Measurements from ENCODE around the gene FREM2. TPM values are rescaled to one million over a fixed set of nuclear protein-coding genes. Genes with fewer than 3 reads are reported as not detected.

Gene FREM2
- total RNA-seq, 1 donor from 2014 or later: 0.61 TPM

DNA sequence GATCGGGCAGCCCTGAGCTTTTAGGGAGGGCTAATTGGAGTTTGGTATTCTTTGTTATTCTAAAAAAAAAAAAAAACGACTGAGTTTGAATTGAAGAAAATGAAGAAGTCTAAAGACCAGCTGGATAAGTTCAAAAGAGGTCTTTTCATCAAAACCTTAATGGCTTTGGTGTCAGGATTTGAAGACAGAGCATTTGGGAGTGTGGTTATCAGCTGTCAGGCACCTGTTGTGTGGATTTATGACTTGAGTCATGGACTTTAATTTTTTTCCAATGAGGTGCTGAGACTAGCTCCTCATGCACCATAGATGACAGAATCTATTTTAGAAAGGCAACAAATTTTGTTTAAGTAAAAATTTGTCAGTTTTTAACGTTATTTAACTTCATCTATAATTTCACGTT, 72.5 kb downstream of the FREM2 start:
- DNase-seq (ENCODE audit: low spot score): no peak

DNA sequence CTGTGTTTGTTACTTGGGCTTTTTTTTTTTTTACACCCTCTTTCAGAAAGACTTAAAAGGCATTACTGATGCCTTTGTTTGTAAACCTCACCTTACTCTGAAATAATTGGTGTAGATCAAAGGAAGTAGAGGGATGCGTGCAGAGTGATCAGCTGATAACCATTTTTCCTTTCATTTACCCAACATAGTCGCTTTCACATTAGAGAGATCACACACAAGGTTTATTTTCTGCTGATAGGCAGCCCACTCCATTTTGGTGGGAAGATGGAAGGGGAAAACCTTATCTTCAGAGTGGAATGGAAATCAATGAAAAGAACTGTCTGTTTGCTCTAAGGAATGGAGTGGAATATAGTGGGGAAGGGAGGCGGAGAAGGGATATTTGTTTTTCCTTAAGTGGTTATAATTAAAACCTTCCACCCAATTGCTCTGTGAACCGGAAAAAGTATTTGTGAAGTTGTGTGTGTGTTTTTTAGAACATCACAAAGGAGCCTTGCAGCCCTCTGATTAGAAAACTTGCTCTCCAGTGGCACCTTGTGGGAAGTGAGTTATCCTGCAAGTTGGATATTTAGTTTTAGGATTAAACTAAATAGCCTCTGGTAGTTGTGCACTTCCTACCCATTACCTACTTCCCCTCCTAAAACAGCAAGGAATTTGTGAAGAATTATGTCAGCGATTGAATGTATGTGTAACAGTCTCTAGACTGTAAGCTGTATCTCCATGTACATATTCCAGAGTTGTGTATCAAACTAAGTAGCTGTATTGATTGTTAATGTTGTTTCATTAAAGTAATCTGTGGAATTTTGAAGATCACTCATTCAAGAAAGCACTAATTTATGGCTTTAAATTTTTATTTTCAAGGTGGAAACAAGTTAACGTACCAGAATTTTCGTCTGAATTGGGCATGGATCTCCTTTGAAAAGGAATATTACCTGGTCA, 76.8 kb downstream of the FREM2 start:
- DNase-seq (ENCODE audit: low spot score): no peak

DNA sequence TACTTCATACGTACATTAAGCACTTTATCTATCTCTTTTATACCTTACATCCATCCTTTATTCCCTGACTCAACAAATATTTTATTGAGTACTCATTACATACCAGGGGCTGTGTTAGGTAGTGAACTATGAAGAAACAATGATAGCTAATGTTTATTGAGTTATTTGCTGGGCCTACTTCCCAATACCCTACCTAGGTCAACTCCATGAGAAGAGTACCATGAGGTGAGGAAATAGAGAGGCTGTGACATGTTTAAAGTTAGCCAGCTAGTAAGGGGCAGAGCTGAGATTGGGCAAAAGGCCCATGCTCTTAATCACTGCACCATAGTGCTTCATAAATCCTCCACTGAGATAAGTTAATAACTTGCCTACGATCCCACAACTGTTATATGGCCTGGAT, 79.9 kb downstream of the FREM2 start:
- DNase-seq (ENCODE audit: low spot score): no peak

DNA sequence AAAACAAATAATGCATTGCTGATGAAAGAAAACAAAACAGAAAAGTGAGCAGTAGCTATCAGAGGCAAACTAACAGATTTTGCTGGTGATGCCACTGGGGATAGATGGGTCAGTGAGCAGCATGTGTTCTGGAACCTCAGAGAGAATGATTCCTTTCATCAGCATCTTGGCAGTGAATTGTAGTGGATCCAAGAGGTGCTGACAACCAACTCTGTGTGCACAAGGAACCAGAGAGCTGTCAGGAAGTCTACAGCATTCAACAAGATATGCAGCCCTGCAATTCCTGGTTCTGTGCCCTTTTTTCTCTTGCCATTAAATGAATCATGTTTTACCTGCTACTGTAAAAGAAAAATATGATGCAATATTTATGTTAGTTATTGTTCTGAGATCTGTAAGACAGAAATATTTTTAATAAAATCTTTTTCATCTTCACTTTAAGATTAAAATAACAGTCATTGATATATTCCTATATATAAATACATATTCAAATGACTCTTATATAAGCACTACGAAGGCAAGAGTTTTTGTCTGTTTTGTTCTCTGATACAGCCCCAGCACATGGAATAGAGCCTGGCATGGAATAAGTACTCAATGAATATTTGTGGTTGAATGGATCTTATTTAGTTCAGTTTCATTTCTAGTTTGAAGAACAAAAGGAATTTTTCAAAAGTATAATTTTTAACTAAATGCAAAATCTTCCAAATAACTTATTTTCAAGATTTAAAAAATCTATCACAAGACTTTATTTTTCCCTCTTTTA, 80.8 kb downstream of the FREM2 start:
- DNase-seq (ENCODE audit: low spot score): no peak

DNA sequence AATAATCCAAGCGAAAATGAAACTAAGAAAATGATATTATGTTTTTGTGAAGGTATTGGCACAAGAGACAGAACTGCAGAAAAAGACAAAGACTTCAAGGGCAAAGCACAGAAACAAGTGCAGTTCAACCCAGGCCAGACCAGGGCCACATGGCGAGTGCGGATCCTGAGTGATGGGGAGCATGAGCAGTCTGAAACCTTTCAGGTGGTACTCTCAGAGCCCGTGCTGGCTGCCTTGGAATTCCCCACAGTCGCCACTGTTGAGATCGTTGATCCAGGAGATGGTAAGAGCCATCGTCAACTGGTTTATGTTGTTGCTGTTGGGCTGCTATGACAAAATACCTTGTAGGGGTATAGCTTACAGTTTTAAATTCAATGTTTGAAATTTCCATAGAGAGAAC, 82.6 kb downstream of the FREM2 start:
- no peak for DNase-seq (ENCODE audit: low spot score)

DNA sequence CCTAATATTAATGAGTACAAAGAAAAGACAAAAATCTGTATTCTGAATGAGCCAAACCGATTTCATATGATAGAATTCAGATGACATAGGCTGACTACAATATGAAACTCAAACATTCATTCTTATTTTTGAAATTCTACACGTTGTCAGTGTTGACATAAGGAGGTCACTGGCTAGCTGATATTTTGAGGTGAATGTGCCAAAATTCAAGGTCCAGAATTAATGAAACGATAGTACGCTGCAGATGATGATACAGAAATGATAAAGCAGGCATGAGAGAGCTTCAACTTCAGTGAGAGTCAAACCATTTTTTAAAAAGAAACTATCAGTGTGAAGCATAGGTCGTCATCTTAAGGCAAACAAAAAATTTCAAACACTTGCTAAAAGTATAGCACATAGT, 88.2 kb downstream of the FREM2 start:
- DNase-seq (ENCODE audit: low spot score): no peak

DNA sequence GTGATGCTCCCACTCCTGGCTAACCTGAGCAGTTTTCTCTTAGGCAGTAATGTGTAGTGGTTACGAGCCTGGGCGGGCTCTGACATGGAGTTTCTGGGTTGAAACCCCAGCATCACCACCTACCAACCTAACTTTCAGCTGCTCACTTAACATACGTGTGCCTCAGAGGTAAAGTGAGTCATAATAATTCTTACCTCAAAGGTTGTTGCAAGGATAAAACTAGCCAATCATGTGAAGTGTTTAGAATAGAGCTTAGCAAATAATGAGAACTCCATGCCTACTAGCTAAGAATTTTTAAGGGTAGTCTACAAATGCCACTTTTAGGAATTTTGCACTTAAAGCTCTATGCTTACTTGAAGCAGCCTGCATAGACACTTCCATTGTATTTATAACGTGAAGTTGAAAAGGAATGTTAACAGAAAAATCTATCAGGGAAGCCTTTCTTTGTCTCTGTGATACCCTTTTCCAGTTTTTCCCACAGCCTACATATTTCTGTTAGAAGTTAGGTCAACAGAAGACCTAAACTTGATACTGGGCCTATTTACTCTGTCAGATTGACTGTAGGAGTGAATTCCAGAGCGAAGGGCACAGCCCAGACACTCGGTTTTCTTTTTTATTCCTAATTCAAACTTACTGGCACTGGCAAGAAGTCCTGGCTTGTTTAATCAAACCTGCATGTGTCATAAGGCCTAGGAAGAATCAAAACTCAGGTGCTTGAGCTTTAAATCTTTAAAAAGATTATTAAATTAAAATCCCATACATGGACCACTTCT, 90.7 kb downstream of the FREM2 start:
- DNase-seq (ENCODE audit: low spot score): no peak

DNA sequence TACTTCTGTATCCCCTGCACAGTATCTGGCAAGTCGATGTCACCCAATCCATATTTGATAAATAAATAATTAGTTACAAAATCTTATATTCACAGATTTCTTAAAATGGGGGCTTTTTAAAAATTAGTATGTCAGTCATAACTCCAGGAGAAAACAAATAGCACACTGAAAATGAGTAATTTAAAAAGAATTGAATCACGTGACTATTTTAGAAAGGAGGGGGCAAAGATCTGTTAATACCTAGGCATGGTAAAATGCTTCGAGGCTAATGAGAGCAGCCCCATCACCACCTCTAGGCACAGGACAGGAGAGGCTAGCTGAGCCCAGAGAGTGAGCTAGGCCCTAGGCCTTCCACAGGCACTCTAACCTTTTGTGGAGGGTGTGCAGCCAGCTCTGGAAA, 94.7 kb downstream of the FREM2 start:
- DNase-seq (ENCODE audit: low spot score): no peak

DNA sequence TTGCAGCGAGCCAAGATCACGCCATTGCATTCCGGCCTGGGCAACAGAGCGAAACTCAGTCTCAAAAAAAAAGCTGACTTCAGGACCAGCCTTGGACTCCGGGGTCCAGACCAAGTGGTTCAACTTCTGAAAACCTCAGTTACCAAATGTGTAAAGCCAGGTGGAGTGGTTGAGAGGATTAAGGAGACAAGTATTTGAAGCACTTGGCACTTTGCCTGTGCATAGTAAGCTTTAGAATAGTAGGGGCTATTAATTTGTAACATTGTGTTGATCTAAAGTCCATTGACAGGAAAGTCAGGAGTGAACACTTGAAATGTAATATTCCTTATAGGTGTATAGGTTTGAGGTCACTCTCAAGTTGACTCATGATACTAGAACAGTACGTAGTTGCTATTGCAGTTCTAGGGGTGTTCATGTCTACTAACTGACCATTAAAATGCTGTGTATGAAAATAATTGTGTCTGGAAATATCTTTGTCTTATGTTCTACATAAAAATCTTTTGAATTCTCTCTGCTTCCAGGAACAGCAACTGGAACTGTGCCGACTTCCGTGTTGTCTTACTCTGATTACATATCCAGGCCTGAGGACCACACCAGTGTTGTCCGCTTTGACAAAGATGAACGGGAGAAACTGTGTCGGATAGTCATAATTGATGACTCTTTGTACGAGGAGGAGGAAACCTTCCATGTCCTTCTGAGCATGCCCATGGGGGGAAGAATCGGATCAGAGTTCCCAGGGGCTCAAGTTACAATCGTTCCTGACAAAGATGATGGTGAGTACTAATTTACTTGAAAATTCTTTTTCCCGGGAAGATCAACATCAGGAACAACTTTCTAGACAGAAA, 97.4 kb downstream of the FREM2 start:
- DNase-seq (ENCODE audit: low spot score): no peak

DNA sequence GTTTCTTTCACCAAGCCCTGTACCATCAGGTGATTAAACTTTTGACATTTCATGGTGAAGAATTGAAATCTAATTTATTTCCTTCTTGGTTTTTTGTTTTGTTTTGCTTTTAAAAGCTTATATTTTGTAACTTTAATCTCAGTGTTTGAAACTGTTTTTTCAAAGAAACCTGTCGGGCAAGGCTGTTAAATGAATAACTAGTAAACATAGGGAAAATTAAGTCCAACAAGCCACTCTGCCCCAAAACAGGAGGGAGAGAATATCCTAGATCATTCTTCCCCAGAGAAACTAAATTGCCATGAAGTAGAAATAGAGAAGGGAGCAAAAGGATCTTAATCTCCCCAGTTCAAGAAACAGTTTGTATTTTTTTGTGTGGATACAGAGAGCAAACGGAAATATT, 98.2 kb downstream of the FREM2 start:
- DNase-seq (ENCODE audit: low spot score): no peak

DNA sequence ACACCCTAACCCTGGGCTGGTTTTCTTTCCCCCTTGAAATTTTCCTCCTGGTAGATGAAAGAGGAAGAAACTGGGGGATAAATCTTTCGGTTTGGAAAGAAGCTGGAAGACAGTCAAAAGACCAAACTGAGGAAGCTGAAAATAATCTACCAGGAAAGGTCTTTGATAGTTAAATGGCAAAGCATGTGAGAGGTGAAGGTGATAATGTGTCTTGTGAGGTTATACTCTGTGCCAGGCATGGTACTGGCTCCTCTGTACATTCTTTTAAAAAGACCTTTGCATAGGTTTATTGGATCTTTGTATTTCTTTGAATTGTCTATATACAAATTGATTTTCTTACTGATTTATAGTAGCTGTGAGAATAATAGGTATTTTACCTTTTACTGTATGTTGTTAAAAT, 98.6 kb downstream of the FREM2 start:
- DNase-seq (ENCODE audit: low spot score): no peak

DNA sequence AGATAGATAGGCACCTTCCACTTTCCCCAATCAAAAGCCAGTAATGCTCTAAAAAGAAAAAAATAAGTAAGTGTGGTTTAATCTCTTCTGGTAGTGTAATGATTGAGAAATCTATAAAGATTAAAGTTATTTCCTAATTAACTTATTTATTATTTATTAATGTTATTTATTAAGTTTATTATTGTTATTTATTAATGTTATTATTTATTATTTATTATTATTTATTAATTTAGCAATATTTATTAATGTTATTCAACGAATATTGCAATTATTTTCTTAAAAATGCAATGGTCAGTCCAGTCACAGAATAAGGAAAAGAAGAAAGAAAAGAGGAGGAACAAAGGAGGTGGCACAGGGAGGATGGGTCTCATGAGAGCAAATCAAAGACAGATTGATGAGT, 100.7 kb downstream of the FREM2 start:
- DNase-seq (ENCODE audit: low spot score): no peak

DNA sequence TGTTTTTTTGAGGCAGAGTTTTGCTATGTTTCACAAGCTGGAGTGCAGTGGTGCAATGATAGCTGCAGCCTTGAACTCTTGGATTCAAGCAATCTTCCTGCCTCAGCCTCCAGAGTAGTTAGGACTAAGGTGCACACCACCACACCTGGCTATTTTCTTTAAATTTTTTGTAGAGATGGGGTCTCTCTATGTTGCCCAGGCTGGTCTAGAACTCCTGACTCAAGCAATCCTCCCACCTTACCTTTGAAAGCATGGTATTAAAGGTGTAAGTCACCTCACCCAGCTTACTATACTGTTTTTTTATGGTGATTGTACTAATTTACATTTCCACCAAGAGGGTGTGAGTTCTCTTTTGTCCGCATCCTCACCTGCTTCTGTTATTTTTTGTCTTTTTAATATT, 110.0 kb downstream of the FREM2 start:
- no peak for DNase-seq (ENCODE audit: low spot score)

DNA sequence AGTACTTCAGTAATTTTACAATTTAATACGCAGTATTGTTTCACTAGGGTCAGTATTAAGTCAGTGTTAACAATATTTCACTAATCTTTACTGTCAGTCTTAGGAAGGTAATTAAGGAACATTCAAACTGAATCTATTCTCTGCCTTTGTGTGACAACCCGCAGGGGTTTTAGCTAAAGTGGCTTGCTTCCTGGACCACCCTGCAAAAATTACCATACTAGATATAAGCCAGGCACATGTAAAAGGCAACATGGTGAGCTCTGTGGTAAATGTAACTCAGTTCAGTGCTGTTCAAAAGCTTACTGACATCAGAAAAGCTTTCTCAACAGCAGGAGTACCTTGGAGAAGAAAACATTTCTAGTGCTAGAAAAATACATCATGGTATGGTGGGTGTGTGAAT, 116.7 kb downstream of the FREM2 start:
- DNase-seq (ENCODE audit: low spot score): no peak

DNA sequence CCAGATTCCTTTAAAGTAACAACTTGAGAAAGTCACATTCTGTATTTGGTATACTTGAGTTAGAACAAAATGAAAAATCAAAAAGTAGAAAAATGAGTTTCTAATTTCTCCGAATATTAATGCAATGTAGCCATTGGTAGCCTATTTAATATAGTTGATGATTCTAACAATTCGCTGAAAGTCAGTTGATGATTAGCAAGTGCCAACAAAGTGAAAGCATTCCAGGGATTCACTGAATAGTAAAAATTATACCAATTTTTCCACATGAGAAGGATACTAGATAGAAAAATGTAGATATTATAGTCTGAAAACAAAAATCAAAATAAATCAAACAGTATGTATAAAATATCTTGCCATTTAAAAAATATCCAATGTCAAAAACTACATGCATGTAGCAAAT, 117.2 kb downstream of the FREM2 start:
- DNase-seq (ENCODE audit: low spot score): no peak

DNA sequence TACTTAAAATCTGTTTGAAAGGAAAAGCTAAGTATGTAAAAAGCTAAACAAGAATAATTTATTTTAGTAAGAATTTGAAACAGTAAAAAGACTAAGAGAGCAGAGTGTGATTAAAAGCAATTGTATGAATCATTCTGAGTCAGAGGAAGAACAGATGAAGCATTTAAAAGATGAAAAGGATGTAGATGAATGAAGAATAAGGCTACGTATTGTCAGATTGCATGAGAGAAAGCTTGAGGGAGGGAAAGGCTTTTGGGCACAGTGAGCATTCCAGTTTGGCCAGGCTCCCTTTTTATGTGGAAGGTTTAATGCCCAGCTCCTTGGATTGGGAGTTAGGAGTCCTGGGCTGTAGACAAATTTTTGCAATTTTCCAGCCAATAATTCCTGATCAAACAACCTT, 117.7 kb downstream of the FREM2 start:
- no peak for DNase-seq (ENCODE audit: low spot score)

DNA sequence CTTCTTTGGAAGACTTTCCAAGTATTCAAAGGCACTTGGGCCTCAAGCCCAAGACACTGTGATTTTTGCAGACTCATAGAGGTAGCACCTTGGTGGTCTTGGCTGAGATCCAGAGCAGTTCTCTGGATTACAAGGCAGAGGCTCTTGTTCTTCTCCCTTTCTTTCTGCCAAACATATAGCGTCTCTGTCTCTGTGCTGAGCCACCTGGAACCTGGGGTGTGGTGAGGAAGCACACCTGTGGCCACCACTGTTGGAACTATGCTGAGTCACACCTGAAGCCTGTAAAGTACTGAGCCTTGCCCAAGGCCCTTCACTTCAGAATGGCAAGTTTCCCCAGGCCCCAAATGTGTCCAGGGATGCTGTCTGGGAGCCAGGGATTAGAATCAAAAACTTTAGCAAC, 127.5 kb downstream of the FREM2 start:
- DNase-seq (ENCODE audit: low spot score): no peak

DNA sequence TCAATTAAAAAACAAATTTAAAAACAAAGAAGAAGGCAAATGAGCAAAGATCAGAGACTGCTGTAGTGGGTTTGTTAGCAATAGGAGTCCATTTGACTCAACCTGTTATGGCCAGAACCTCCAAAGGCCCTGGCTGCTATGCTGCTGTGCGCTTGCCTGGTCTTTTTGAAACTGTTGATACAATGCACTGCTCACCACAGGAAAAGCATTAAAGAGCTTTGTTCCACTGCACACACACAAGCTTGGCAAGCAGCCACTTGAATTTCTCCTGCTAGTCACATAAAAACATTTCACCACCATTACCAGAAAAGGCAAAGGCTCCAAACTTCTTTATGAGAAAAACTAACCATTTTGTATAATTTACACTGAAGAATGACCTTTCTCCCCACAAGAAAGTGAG, 132.2 kb downstream of the FREM2 start:
- DNase-seq (ENCODE audit: low spot score): no peak

DNA sequence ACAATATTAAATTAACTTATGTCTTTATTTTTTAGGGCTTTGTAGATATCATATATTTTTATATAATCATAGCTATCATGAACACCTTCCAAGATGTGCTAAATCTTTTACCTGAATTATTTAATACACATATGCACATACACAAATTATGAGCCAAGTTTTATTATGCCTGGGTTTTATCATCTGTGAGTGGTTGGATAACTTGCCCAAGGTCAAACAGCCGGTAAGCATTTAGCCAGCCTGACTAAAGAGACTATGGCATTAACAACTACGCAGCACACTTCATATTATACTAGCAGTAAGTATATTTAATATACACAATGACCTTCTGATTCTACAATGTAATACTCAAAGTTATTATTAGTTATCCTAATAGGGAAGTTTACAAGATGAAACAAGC, 132.7 kb downstream of the FREM2 start:
- DNase-seq (ENCODE audit: low spot score): no peak

DNA sequence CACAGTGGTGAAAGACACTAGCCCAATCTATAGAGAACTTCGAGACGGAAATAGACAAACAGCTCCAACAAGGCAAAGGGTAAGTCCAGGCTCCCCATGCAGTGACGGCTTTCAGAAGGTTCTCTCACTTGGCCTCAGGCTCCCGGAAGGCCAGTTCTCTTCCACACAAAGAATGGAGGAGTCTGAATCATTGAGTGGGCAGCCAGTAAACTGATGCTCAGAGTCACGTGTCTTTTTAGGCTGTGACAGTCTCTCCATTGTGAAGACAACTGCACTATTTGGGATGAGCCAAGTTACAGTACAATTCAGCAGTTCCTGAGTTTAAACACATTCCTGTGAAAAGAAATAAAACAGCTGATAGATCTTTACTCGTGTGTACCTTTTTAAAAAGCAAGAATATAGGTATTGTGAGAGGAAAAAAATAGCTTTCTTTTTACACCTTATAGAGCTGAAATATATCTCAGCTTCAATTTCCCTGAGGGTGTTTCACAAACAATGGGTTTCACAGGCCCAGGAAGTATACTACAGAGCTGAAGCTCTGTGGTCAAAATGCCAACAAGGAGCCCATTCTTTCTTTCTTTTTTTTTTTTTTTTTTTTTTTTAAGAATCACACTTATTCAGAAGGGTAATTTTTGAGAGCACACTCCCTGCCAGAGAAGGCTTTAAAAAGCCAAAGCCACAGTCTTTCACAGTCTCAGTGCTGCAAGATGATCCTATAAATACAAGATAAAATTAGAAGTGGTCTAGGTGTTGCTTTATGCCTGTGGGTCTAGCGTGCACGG, 135.1 kb downstream of the FREM2 start:
- DNase-seq (ENCODE audit: low spot score): no peak
